HG03354 (cell line): ENCODE measurements around the gene SLAMF9.

Source experiments
- ATAC-seq: cut with Tn5 transposase; IDR thresholded peaks from one replicate; pipeline ENCODE4 v1.9.1; 2021; ENCODE audit warnings: mild to moderate bottlenecking; ENCODE audit not compliant: unreplicated experiment, poor library complexity, severe bottlenecking

SLAMF9 gene

DNA sequence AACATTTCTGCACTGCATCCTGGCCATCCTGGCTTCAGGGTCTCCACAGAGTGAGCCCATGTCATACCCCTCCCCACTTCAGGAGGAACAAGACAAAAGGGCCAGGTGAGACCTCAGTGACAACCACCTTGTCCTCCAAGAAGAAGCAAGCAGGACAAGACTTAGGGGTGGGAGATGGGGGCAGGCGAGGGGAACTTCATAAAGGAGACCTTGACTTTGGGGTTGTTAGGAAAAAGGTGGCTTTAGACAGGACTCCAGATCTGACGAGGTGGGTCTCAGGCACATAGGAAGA lies 24.0 kb upstream of the SLAMF9 start:
- ATAC-seq: no peak

DNA sequence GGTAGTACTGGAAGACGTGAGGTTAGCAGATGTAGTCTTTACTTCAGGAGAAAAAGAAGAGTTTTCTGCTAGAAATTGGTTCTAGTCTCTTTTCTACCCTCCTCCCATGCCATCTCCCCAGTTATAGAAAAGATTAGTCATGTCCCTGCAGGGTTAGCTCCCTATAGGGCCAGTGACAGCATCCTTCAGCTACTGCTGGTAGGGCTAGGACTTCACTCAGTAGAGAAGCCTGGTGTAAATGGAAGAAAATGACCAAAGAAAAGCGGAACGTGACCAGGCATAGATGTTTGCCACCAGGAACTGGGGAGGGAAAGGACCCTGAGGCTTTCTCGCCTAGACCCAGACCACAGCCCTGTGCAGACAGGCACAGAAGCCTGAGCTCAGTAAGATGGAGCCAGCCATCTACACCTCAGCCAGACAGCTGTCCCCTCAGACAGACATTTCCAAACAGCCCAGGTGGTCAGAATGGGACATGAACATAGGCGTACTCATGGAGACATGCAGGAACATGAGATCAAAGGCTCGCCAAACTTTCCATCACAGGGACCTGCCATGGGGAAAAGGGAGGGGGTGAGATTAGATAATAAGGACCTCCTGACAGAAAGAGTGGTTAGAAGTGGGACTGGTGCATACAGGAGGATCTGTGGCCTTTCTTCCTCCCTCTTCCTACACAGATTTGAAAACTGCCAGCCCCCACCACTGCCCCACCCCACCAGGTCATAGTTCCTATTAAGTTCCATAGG lies 23.5 kb upstream of the SLAMF9 start:
- ATAC-seq: no peak

DNA sequence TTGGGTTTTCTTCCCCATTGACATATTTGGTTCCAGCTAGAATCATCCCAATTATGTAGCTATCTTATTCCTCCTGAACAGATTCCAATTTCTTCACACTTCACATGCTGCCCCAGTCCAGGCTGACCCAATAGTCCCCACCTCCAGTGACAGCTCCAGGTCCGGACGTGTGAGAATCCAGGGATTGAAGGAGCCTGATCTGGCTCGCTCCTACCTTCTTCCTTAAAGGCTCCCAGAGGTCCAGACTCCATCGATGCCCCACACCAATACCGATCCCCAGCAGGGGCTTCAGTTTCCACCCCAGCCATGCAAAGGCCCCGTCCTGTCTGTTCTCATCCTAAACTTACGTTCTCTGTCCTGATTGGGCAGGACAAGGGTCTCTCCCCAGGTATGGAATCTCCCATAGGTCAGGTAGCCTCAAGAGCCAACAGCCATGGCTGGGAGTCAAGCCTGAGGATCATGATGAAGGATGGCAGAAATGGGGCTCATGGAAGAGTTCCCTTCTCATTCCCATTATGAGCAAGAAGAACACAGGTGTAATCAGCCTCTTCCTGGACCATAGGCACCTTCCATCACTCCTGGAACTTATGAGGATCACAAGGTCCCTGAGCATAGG lies 20.4 kb upstream of the SLAMF9 start:
- no peak for ATAC-seq

DNA sequence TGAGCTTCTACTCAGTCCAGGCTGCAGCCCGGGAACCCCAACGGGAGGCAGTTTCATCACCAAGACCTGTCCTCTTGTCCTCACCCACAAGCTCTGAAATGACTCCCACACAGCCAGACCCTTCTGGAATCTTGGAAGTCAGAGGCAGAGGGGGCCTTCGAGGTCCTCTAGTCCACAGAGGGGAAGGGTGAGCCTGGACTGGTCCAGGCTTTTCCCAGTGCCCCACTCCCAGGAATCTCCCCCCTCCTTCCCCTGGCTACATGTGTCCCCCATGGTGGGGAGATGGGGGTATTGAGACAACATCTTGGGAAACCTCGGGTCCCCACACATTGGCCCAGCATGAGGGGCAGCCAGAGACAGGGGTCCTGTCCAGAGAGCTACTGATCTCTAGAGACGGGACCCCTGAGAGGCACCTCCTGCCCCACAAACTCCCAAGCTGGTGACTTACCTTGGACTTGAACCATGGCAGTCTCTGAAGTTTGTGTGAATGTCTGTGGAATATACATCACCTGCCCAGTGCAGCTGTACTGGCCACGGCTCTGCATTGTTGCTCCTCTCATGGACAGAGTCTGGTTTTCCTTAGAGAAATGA lies 19.4 kb upstream of the SLAMF9 start:
- ATAC-seq: no peak

DNA sequence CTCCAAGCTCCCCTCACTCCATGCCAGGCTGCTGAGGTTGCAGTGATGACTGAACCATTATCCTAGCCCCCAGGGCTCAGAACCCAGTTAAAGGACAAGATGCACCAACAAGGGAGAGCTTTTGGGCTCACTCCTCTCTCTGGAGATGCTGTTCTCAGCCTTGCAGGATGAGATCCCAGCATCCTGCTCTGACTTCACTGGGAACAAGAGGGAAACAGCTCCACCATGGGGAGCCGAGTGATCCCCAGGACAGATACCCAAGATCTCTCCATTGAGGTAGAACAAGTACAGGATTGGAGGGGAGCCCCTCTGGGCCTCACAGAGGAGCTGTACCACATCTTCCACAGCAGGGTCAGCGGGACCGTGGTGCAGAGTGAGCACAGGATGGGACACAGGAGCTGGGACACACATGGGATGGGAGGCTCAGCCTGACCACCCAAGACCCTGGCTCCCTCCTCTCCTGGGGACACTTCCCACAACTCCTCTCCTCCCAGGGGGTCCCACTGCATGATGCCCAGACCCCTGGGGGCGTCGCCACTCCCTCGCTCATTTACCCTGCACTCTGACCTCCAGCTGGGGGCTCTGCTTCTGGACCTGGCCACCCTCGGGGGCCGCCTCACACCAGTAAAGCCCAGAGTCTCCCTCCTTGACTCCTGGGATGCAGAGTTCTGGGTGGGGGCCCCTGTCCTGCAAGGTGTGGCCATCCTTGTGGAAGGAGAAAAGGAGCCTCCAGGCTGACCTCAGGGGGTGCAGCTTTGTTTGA lies 18.6 kb upstream of the SLAMF9 start:
- no peak for ATAC-seq

GRCh38 chr1:159970932-159971342 lies 16.9 kb upstream of the SLAMF9 start:
- ATAC-seq: no peak

DNA sequence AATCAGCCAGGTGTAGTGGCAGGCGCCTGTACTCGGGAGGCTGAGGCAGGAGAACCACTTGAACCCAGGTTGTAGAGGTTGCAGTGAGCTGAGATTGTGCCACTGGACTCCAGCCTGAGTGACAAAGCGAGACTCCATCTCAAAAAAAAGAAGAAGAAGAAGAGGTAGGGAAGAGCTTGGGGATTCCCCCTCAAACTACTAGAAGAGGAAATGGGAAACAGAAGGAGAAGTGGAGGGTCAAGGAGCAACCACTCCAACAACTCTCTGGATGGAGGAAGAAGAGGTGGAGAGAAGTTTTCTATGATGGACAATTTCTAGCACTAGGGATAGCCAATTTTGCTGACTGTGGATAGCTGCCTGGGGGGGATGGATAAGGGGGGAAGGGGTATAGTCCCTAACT lies 14.9 kb upstream of the SLAMF9 start:
- no peak for ATAC-seq

DNA sequence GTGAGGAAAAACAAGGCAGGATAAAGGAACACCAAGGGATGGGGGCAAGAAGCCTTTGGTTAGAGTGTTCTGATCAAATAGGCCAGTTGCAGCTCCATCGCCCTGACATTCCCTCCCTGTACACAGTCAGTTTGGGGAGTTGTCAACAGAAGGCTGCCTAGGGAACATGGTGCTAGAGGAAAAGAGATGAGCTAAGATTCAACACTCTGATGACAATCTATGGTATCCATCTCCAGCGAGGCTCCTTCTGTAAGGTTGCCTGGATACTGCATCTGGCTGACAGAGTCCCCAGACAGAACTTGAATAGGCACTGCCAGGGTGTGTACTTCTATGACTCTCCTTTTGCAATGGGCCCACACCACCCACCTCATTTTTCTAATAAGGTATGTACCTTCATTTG lies 11.2 kb upstream of the SLAMF9 start:
- no peak for ATAC-seq

GRCh38 chr1:159964144-159964543 lies 10.1 kb upstream of the SLAMF9 start:
- ATAC-seq: no peak

DNA sequence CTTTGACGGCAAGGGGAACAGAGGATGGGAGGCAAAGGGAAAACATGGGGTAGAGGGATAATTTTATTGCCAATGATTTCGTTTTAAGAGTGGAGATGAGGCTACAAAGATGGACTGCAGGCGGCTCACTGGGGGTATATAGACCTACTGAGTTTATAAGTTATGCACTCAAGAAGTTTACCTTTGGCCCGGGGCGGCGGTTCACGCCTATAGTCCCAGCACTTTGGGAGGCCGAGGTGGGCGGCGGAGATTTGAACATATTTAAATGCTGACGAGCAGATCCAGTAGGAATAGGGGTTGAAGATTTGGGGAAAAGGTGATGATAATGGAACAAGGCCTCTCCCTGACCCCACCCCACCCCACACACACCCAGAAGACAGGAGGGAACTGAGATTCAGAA lies 8.1 kb upstream of the SLAMF9 start:
- no peak for ATAC-seq

DNA sequence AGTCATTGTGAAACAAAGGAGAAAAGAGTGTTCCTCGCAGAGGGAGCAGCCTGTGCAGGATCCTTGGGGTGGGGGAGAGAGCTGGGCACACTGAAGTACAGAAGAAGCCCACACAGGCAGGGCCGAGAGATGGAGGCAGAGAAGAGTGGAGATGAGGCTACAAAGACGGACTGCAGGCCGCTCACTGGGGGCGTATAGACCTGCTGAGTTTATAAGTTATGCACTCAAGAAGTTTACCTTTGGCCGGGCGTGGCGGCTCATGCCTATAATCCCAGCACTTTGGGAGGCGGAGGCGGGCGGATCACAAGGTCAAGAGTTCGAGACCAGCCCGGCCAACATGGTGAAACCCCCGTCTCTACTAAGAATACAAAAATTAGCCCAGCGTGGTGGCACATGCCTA lies 7.6 kb upstream of the SLAMF9 start:
- no peak for ATAC-seq

DNA sequence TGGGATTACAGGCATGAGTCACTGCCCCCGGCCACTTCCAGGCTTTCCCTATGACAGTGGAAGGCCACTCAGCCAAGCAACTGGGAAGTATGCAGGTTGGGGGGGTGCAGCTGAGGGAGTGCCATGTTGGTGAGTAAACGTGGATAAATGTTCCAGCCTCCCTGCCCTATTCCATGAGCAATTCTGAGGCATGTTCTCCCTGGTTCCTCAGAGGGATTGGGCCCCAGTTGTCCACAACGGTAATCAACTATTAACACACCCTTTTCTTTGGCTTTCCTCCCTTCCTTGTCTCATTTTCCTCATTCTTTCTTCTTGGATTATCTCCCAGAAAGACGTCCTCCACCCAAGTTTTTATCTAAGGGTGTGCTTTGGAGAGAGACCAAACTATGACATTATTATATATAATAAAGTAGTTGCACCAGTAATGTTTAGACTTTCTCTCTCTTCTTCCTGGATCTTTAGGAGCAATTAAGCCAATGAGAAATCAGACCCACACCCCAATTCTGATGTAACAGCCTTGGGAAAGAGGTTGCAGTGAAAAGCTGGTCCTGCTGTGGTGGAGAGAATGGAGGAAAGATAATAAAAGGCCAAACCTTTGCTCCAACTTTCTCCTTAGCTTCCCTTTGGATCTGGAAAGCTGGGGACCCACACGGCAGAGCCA lies 6.8 kb upstream of the SLAMF9 start:
- ATAC-seq: no peak

- no peak for ATAC-seq
These were observed 5.4 kb upstream of the SLAMF9 start for GRCh38 chr1:159959451-159959850.

GRCh38 chr1:159958719-159959380 lies 4.8 kb upstream of the SLAMF9 start:
- peak; percentile 69 for ATAC-seq

DNA sequence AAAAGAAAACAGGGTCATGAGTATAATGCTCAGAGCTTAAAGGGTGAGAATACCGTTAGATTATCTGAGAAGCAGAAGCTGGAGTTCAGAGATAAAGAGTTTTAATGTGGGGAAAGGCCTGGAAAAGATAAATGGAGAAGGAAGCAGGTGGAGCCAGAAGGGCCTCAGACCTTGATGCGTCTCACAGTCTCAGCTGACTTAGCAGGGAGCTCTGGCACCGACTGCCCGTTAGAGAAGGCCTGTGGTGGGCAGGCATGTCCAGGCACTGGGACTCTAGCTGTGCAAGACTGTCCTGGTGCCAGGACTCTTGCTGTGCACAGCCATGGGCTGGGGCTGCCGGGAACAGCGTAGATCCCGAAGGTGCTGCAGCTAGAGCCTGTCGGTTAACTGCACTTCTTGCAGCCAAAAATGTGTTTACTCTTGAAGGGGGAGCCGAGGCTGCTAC lies 3.8 kb upstream of the SLAMF9 start:
- no peak for ATAC-seq

GRCh38 chr1:159955456-159955855 lies 1.4 kb upstream of the SLAMF9 start:
- no peak for ATAC-seq

- no peak for ATAC-seq
These were observed 1.1 kb downstream of the SLAMF9 start for GRCh38 chr1:159952932-159953331.

DNA sequence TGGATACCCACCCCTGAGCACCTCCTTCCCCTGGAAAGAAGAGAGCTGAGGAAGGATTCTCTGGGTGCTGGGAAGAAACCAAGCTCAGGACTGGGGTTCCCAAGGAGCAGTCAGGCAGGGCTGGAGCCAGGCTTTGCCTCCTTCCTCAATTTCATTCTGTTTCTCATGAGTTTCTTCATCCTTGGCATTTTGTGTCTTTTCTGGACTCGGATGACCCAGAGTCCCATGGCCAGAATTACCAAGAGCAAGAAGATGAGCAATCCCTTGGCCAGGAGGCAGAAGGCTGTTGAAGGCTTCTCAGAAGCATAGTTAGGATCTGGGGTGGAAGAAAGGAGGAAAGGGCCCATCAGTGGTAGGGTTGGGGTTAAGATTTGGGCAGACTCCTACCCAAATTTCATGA lies 2.5 kb downstream of the SLAMF9 start:
- ATAC-seq: no peak

- no peak for ATAC-seq
These were observed 3.0 kb downstream of the SLAMF9 start for GRCh38 chr1:159951016-159951415.

DNA sequence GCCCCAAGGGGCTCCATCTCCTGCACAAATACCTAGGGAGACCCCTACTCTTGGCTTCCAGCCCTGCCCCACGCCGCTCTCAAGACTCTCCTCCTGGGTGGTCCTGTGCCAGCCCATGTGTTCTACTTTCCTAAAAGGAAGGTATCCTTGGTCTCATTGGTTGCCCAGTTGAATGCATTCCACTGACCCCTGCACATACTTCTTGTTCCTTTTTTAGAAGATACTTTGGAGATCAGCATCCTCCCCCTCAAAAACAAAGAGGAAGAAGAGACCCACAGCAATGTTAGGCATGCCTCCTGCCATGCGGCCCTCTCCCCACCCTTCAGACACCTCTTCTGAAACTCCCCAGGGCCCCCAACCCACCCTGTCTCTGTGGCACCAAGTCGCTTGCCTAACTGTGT lies 4.1 kb downstream of the SLAMF9 start:
- ATAC-seq: no peak
